Measurements from ENCODE around the gene RRP1B.
"Not testable (repeated sequence)": the region's sequence is repeated elsewhere in the genome, so short reads cannot be mapped to it uniquely, and the experiment has no call there.

Gene RRP1B

GRCh38 chr21:43639470-43640353 is 19.6 kb upstream of the RRP1B start:
- DNase-seq (ENCODE audit: insufficient read length, low spot score) (no peak), FAIRE-seq (no peak)

- no peak for FAIRE-seq
- DNase-seq (ENCODE audit: insufficient read length, low spot score): no peak
These were observed 19.0 kb upstream of the RRP1B start for GRCh38 chr21:43640400-43640799.

GRCh38 chr21:43643193-43643592 is 16.2 kb upstream of the RRP1B start:
- FAIRE-seq: no peak
- no peak for DNase-seq (ENCODE audit: insufficient read length, low spot score)

- FAIRE-seq (no peak), DNase-seq (ENCODE audit: insufficient read length, low spot score) (no peak)
These were observed 15.3 kb upstream of the RRP1B start for GRCh38 chr21:43644071-43644470.

- DNase-seq (ENCODE audit: insufficient read length, low spot score): no peak
These were observed 14.8 kb upstream of the RRP1B start for GRCh38 chr21:43644609-43645008.

GRCh38 chr21:43645136-43645891 is 14.0 kb upstream of the RRP1B start:
- FAIRE-seq (peak; percentile 90), DNase-seq (ENCODE audit: insufficient read length, low spot score) (no peak)

More at GRCh38 chr21:43644609-43645008, 14.8 kb upstream of the RRP1B start:
- no peak for FAIRE-seq

- no peak for DNase-seq (ENCODE audit: insufficient read length, low spot score)
- FAIRE-seq: no peak
These were observed 13.4 kb upstream of the RRP1B start for GRCh38 chr21:43645976-43646375.

- FAIRE-seq: peak; percentile 99
- DNase-seq (ENCODE audit: insufficient read length, low spot score): peak; percentile 71
These were observed 12.7 kb upstream of the RRP1B start for GRCh38 chr21:43646550-43647260.

GRCh38 chr21:43648171-43648570 is 11.2 kb upstream of the RRP1B start:
- FAIRE-seq (no peak), DNase-seq (ENCODE audit: insufficient read length, low spot score) (no peak)

- FAIRE-seq; DNase-seq (ENCODE audit: insufficient read length, low spot score): not testable (repeated sequence)
These were observed 7.4 kb upstream of the RRP1B start for GRCh38 chr21:43651926-43652325.

- no peak for DNase-seq (ENCODE audit: insufficient read length, low spot score)
- FAIRE-seq: no peak
These were observed 6.7 kb upstream of the RRP1B start for GRCh38 chr21:43652616-43653015.

GRCh38 chr21:43653626-43654025 is 5.7 kb upstream of the RRP1B start:
- DNase-seq (ENCODE audit: insufficient read length, low spot score): no peak
- FAIRE-seq: no peak

GRCh38 chr21:43654806-43655489 is 4.4 kb upstream of the RRP1B start:
- FAIRE-seq: no peak
- no peak for DNase-seq (ENCODE audit: insufficient read length, low spot score)

GRCh38 chr21:43657355-43658087 is 1.8 kb upstream of the RRP1B start:
- DNase-seq (ENCODE audit: insufficient read length, low spot score): no peak
- no peak for FAIRE-seq

GRCh38 chr21:43658088-43658741 is 1.1 kb upstream of the RRP1B start:
- FAIRE-seq (no peak), DNase-seq (ENCODE audit: insufficient read length, low spot score) (no peak)

GRCh38 chr21:43658769-43659135 is 608 bp upstream of the RRP1B start:
- no peak for DNase-seq (ENCODE audit: insufficient read length, low spot score)
- FAIRE-seq: no peak

- DNase-seq (ENCODE audit: insufficient read length, low spot score) (no peak), FAIRE-seq (no peak)
These were observed 2.9 kb downstream of the RRP1B start for GRCh38 chr21:43662286-43662685.

GRCh38 chr21:43663033-43663432 is 3.7 kb downstream of the RRP1B start:
- no peak for FAIRE-seq
- DNase-seq (ENCODE audit: insufficient read length, low spot score): no peak

GRCh38 chr21:43664358-43664757 is 5.0 kb downstream of the RRP1B start:
- FAIRE-seq (no peak), DNase-seq (ENCODE audit: insufficient read length, low spot score) (no peak)

- no peak for DNase-seq (ENCODE audit: insufficient read length, low spot score)
- FAIRE-seq: no peak
These were observed 6.5 kb downstream of the RRP1B start for GRCh38 chr21:43665879-43666278.
